K562 (cell line): ENCODE data around the gene STPG4. TPM values are rescaled to one million over a fixed set of nuclear protein-coding genes. Genes with fewer than 3 reads are reported as not detected.

Source experiments
- ATAC-seq: fragments of 200-7000 bp; cut with Tn5 transposase; 3 replicates; pipeline ENCODE4 v1.9.1; 2020; ENCODE audit warnings: moderate library complexity
- BruUV-seq: library from RNA; stranded (reverse); fragments of 400-500 nt; replicated peaks from 2 replicates; lab custom pipeline; 2021; lab: Mats Ljungman, UMichigan
- CTCF ChIA-PET: fragments of 300-600 bp; formaldehyde crosslinking; extraction: SDS; loops from one replicate; lab custom pipeline; 2021; ENCODE audit warnings: low intra/inter-chr PET ratio; lab: Yijun Ruan, JAX
- POLR2A ChIA-PET: fragments of 300-600, 350-650 bp; sonication (Branson Sonifier 250); formaldehyde crosslinking; extraction: SDS; loops from one replicate; lab custom pipeline; 2021; ENCODE audit warnings: antibody characterized with exemption, inconsistent platforms; lab: Yijun Ruan, JAX
- DNase-seq, 4 experiments: peaks; one replicate each; pipeline versions ENCODE4 v3.0.0 to v3.0.0-alpha.2; 2011 to 2018; ENCODE audit warnings: low spot score in 3 of 4, mixed read lengths in 3 of 4; ENCODE audit errors: extremely low read depth in 1 of 4
- FAIRE-seq: peaks from 2 replicates; lab custom pipeline; 2011; peaks lifted over from hg19 to GRCh38; lab: Jason Lieb, UNC
- H2AFZ ChIP-seq: 2 replicates; pipeline ENCODE4 v1.6.0; 2011; ENCODE audit warnings: low read depth, low read length, control low read depth, inconsistent platforms
- H3K27ac ChIP-seq: fragments of 200-600 bp; 3 replicates; pipeline ENCODE4 v1.8.0; 2011; ENCODE audit warnings: low read depth, mild to moderate bottlenecking, control low read depth, inconsistent platforms, low read length, moderate library complexity, mixed read lengths; ENCODE audit errors: extremely low read depth
- H3K27me3 ChIP-seq, 2 experiments: fragments of 300-600 bp in 1 of 2; 2 replicates in 1 of 2; 3 replicates in 1 of 2; pipeline versions ENCODE4 v1.6.0 to v1.8.0; 2011; ENCODE audit warnings: inconsistent platforms in 2 of 2, low read length in 2 of 2, mild to moderate bottlenecking in 1 of 2, mixed read lengths in 1 of 2, moderate library complexity in 1 of 2; ENCODE audit not compliant: control insufficient read depth in 2 of 2, insufficient read depth in 2 of 2
- H3K36me3 ChIP-seq: fragments of 300-600 bp; 3 replicates; pipeline ENCODE4 v1.8.0; 2011; ENCODE audit warnings: mild to moderate bottlenecking, low read length, inconsistent platforms; ENCODE audit not compliant: control insufficient read depth, insufficient read depth
- H3K4me1 ChIP-seq, 2 experiments: fragments of 200-600 bp in 1 of 2; replicated peaks in 1 of 2; 2 replicates in 1 of 2; 3 replicates in 1 of 2; pipeline versions ENCODE4 v1.5.1 to v1.8.0; 2011; ENCODE audit warnings: inconsistent platforms in 2 of 2, low read length in 2 of 2, mild to moderate bottlenecking in 1 of 2, mixed read lengths in 1 of 2, moderate library complexity in 1 of 2; ENCODE audit not compliant: control insufficient read depth in 2 of 2, insufficient read depth in 2 of 2
- H3K4me2 ChIP-seq: 2 replicates; pipeline ENCODE4 v1.6.1; 2011; ENCODE audit warnings: low read length, control low read depth, inconsistent platforms, mixed read lengths; ENCODE audit not compliant: insufficient read depth
- H3K4me3 ChIP-seq: fragments of 200-600 bp; sonication (generic), shearing (Covaris generic); 2 replicates; pipeline ENCODE4 v1.5.1; 2016; ENCODE audit warnings: control low read depth, inconsistent platforms
- H3K79me2 ChIP-seq: fragments of 200-600 bp; 3 replicates; pipeline ENCODE4 v1.8.0; 2011; ENCODE audit warnings: low read length, inconsistent platforms; ENCODE audit not compliant: control insufficient read depth, insufficient read depth
- H3K9ac ChIP-seq, 2 experiments: 2 replicates each; pipeline versions ENCODE4 v1.6.0 to v1.6.1; 2011; ENCODE audit warnings: low read depth in 2 of 2, low read length in 2 of 2, control low read depth in 1 of 2, inconsistent platforms in 1 of 2, mild to moderate bottlenecking in 1 of 2, mixed read lengths in 1 of 2; ENCODE audit not compliant: insufficient read depth in 1 of 2
- H3K9me1 ChIP-seq: one replicate; pipeline ENCODE4 v1.6.0; 2011; ENCODE audit warnings: inconsistent platforms, mild to moderate bottlenecking, low read length, moderate library complexity; ENCODE audit not compliant: control insufficient read depth, insufficient read depth
- H3K9me3 ChIP-seq: replicated peaks from 2 replicates; pipeline ENCODE4 v1.5.1; 2011; ENCODE audit warnings: low read depth, low read length, inconsistent platforms; ENCODE audit not compliant: control insufficient read depth, insufficient read depth
- H4K20me1 ChIP-seq: replicated peaks from 2 replicates; pipeline ENCODE4 v1.6.1; 2011; ENCODE audit warnings: low read length, inconsistent platforms, mixed read lengths; ENCODE audit not compliant: control insufficient read depth, insufficient read depth
- ILK ChIP-seq: fragments of 450-650 bp; IDR thresholded peaks from 2 replicates; pipeline ENCODE4 v1.6.1; 2016; ENCODE audit warnings: missing genetic modification characterization, low read depth, mild to moderate bottlenecking, missing compliant biosample characterization, moderate library complexity, borderline replicate concordance
- SMARCB1 ChIP-seq: IDR thresholded peaks from 2 replicates; pipeline ENCODE4 v1.6.1; 2011; ENCODE audit warnings: improper control_type of control experiment, low read depth; ENCODE audit not compliant: insufficient read length
- ZFP30 ChIP-seq: fragments of 250-450 bp; sonication (Bioruptor Pico); IDR thresholded peaks from 2 replicates; pipeline ENCODE4 v1.8.0; 2022; ENCODE audit warnings: moderate library complexity, mild to moderate bottlenecking, inconsistent platforms, borderline replicate concordance
- ZNF316 ChIP-seq: fragments of 450-650 bp; IDR thresholded peaks from 2 replicates; pipeline ENCODE4 v1.6.1; 2016
- WGBS: fragments of 100-300 bp; shearing (Covaris generic); methylation state at CpG from one replicate; pipeline ENCODE4 v1.1.6; 2016; ENCODE audit warnings: low coverage, mixed read lengths; ENCODE audit not compliant: insufficient coverage; ENCODE audit errors: missing lambda C conversion rate; 5-methylcytosine and 5-hydroxymethylcytosine counted together
- in situ Hi-C: fragments of 300-500 bp; cut with MboI; formaldehyde crosslinking; loops from 4 replicates; pipeline ENCODE4 v1.15.0; 2018; ENCODE audit warnings: inconsistent platforms, mixed read lengths
- intact Hi-C: fragments of 100-400 bp; cut with micrococcal nuclease; formaldehyde crosslinking; loops from 2 replicates; pipeline ENCODE4 v1.14.2; 2022
- polyA plus RNA-seq, 8 experiments: library from polyadenylated mRNA; depleted of rRNA in 4 of 8; stranded (reverse) in 5 of 8; unstranded in 3 of 8; fragments of >200 nt; fragmentation: Nextera tagmentation in 2 of 8; fragmentation: Illumina TruSeq in 1 of 8; extraction: Ambion mirVana in 2 of 8; extraction: Trizol in 1 of 8; gene quantifications; 2 replicates each; pipeline versions ENCODE4 v1.2.1 to v1.2.3, GENCODE V29; 2011 to 2014; ENCODE audit warnings: inconsistent platforms in 1 of 8, missing spikeins in 1 of 8
- total RNA-seq, 7 experiments: library from RNA; depleted of rRNA in 6 of 7; stranded (reverse); fragments of >200 nt in 6 of 7; fragmentation: Illumina TruSeq in 2 of 7; extraction: Trizol in 2 of 7; gene quantifications; 2 replicates each; pipeline versions ENCODE4 v1.2.1 to v1.2.3, GENCODE V29; 2011 to 2021; ENCODE audit warnings: low replicate concordance in 1 of 7
- TF ChIP-seq, protein P1 (sequence below): fragments of 150-350 bp; IDR thresholded peaks from 2 replicates; pipeline ENCODE4 v1.6.1; 2014; ENCODE audit warnings: low read depth, mild to moderate bottlenecking, low read length, borderline replicate concordance

STPG4 gene
- total and polyA plus RNA-seq, 9 of the 15 experiments (the other 6 are each of a cell fraction or from before 2014, with no cell fraction given): 0.10 to 0.68 (median 0.22) TPM; not detected in 6

DNA sequence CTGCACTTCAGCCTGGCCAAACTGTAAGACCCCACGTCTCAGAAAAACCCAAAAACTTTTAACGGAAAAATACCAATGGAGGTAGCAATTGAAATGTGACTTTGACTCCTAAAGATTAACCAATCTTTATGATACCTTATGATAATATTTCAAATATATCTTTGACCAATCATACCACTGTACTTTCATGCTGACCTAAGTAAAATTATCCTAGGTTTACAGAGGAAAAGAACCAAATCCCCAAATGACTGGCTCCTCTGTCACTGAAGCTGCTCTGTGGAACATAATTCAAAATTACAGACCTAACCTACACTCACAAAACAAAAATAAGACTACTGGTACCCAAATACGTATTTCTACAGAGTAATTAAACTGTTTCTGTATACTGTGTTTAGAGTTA lies 7.7 kb upstream of the STPG4 start:
- Histone ChIP-seq H3K9me3 (no peaks in the 10 kb centered on the region), H3K4me3 (no peak overlapping the region), H3K27me3 (no peaks in the 10 kb centered on the region), H3K9ac (no peak overlapping the region), H3K4me2 (no peak overlapping the region), H3K27ac (no peak overlapping the region), H3K9me1 (no peaks in the 10 kb centered on the region), H2AFZ (no peak overlapping the region), H4K20me1 (peaks cover 26% of the 10 kb centered on the region), H3K4me1 (no peaks in the 10 kb centered on the region; a peak in 1 of 5 replicates), H3K79me2 (peaks cover 46% of the 10 kb centered on the region), H3K36me3 (peaks cover 79% of the 10 kb centered on the region)
- ChIA-PET POLR2A (interaction anchor here (0.9 to 1.5 kb wide), 2 partner anchors 10 to 120 kb away, joined by 3 read pairs; no protein-coding TSS in a partner anchor), CTCF (no interaction called here)
- no TSS peak for BruUV-seq
- 91% methylated on average over 3 of the region's 3 CpGs for WGBS
- intact Hi-C loops: no loop called here
- no peak for TF ChIP-seq SMARCB1
- no peak for TF ChIP-seq ZFP30 (CRISPR knock-in tag)
- TF ChIP-seq, protein P1, sequence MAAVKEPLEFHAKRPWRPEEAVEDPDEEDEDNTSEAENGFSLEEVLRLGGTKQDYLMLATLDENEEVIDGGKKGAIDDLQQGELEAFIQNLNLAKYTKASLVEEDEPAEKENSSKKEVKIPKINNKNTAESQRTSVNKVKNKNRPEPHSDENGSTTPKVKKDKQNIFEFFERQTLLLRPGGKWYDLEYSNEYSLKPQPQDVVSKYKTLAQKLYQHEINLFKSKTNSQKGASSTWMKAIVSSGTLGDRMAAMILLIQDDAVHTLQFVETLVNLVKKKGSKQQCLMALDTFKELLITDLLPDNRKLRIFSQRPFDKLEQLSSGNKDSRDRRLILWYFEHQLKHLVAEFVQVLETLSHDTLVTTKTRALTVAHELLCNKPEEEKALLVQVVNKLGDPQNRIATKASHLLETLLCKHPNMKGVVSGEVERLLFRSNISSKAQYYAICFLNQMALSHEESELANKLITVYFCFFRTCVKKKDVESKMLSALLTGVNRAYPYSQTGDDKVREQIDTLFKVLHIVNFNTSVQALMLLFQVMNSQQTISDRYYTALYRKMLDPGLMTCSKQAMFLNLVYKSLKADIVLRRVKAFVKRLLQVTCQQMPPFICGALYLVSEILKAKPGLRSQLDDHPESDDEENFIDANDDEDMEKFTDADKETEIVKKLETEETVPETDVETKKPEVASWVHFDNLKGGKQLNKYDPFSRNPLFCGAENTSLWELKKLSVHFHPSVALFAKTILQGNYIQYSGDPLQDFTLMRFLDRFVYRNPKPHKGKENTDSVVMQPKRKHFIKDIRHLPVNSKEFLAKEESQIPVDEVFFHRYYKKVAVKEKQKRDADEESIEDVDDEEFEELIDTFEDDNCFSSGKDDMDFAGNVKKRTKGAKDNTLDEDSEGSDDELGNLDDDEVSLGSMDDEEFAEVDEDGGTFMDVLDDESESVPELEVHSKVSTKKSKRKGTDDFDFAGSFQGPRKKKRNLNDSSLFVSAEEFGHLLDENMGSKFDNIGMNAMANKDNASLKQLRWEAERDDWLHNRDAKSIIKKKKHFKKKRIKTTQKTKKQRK: no peak
- TF ChIP-seq ILK (tag): no peak
- TF ChIP-seq ZNF316: peak; percentile 45
- in situ Hi-C loops: no loop called here
- DNase-seq (no peak), ATAC-seq (no peak), FAIRE-seq (no peak)
